Esophagus (tissue), 2 donors: Measurements from ENCODE around the gene STARD9. TPM values are rescaled to one million over a fixed set of nuclear protein-coding genes. Genes with fewer than 3 reads are reported as not detected.

ENCODE experiments used
- H3K27ac ChIP-seq, 2 donors: one replicate each; pipeline ENCODE4 v1.5.1; 2013; ENCODE audit warnings: low read depth in 2 of 2, mild to moderate bottlenecking in 2 of 2, inconsistent platforms in 1 of 2, low read length in 1 of 2, moderate library complexity in 1 of 2
- H3K27me3 ChIP-seq, 2 donors: one replicate each; pipeline ENCODE4 v1.6.1; 2013; ENCODE audit warnings: low read length in 2 of 2, control low read depth in 1 of 2, mild to moderate bottlenecking in 1 of 2; ENCODE audit not compliant: insufficient read depth in 2 of 2, control insufficient read depth in 1 of 2
- H3K36me3 ChIP-seq, 2 donors: one replicate each; pipeline ENCODE4 v1.6.1; 2013; ENCODE audit warnings: low read length in 1 of 2; ENCODE audit not compliant: control insufficient read depth in 2 of 2, insufficient read depth in 2 of 2
- H3K4me1 ChIP-seq, 2 donors: one replicate each; pipeline ENCODE4 v1.6.1; 2013; ENCODE audit warnings: low read length in 1 of 2; ENCODE audit not compliant: control insufficient read depth in 2 of 2, insufficient read depth in 2 of 2
- H3K4me3 ChIP-seq, 2 donors: one replicate each; pipeline ENCODE4 v1.5.1; 2013; ENCODE audit warnings: low read length in 2 of 2, mild to moderate bottlenecking in 2 of 2, low read depth in 1 of 2, moderate library complexity in 1 of 2
- H3K9me3 ChIP-seq, 2 donors: one replicate each; pipeline ENCODE4 v1.6.1; 2013; ENCODE audit warnings: mild to moderate bottlenecking in 2 of 2, low read depth in 1 of 2, low read length in 1 of 2, moderate library complexity in 1 of 2; ENCODE audit not compliant: control insufficient read depth in 2 of 2, insufficient read depth in 1 of 2
- WGBS, 2 donors: extraction: QIAGEN DNeasy Blood & Tissue Kit; methylation state at CpG; one replicate each; pipeline ENCODE4 v1.1.7; 2013; 5-methylcytosine and 5-hydroxymethylcytosine counted together
- polyA plus RNA-seq, 2 donors: library from polyadenylated mRNA; stranded (reverse); fragments of 200-250 nt; gene quantifications; one replicate each; pipeline ENCODE4 v1.2.3, GENCODE V29; 2013
- donor health status: healthy with polysubstance abuse.
- donor health status: Bipolar disorder and iron deficiency.

The STARD9 gene
- polyA plus RNA-seq, 2 donors, result 2.2 to 5.7 TPM

GRCh38 chr15:42603978-42604377, 28.6 kb downstream of the STARD9 start:
- no peaks in the 10 kb centered on the region for H3K27me3 ChIP-seq
- H3K4me1 ChIP-seq, result no peaks in the 10 kb centered on the region
- 86 to 91% methylated on average over 2 of the region's 2 CpGs for WGBS, 2 donors
- H3K9me3 ChIP-seq, result no peaks in the 10 kb centered on the region
- H3K36me3 ChIP-seq, result no peaks in the 10 kb centered on the region
- H3K4me3 ChIP-seq, result no peak overlapping the region
- no peak overlapping the region for H3K27ac ChIP-seq

GRCh38 chr15:42604894-42605744, 29.7 kb downstream of the STARD9 start:
- no peaks in the 10 kb centered on the region for H3K27me3 ChIP-seq
- no peaks in the 10 kb centered on the region for H3K4me1 ChIP-seq
- WGBS, 2 donors, result 57 to 62% methylated on average over 8 of the region's 8 CpGs
- no peaks in the 10 kb centered on the region for H3K36me3 ChIP-seq
- no peak overlapping the region for H3K27ac ChIP-seq
- H3K9me3 ChIP-seq, result no peaks in the 10 kb centered on the region
- H3K4me3 ChIP-seq, result no peak overlapping the region

- no peaks in the 10 kb centered on the region for H3K36me3 ChIP-seq
- no peaks in the 10 kb centered on the region for H3K27me3 ChIP-seq
- H3K9me3 ChIP-seq, result no peaks in the 10 kb centered on the region
- 64 to 74% methylated on average over 3 of the region's 3 CpGs for WGBS, 2 donors
- H3K4me3 ChIP-seq, result no peak overlapping the region
- H3K4me1 ChIP-seq, result no peaks in the 10 kb centered on the region
- H3K27ac ChIP-seq, result no peak overlapping the region
Measured at GRCh38 chr15:42605796-42606195, 30.4 kb downstream of the STARD9 start.

GRCh38 chr15:42608110-42608531, 32.7 kb downstream of the STARD9 start:
- H3K9me3 ChIP-seq, result no peaks in the 10 kb centered on the region
- H3K4me1 ChIP-seq, result no peaks in the 10 kb centered on the region
- no peak overlapping the region for H3K4me3 ChIP-seq
- H3K27me3 ChIP-seq, result no peaks in the 10 kb centered on the region
- no peak overlapping the region for H3K27ac ChIP-seq
- peaks cover 0 to 3% of the 10 kb centered on the region in 2 donors for H3K36me3 ChIP-seq
- 61 to 62% methylated on average over 4 of the region's 4 CpGs for WGBS, 2 donors

GRCh38 chr15:42608752-42609488, 33.5 kb downstream of the STARD9 start:
- Histone ChIP-seq H3K27me3 (no peaks in the 10 kb centered on the region), H3K27ac (no peak overlapping the region), H3K4me1 (no peaks in the 10 kb centered on the region), H3K4me3 (no peak overlapping the region), H3K36me3 (peaks cover 0 to 3% of the 10 kb centered on the region in 2 donors), H3K9me3 (no peaks in the 10 kb centered on the region)
- 67% methylated on average over 7 of the region's 7 CpGs for WGBS, 2 donors

- no peak overlapping the region for H3K27ac ChIP-seq
- no peak overlapping the region for H3K4me3 ChIP-seq
- peaks cover 0 to 3% of the 10 kb centered on the region in 2 donors for H3K36me3 ChIP-seq
- no peaks in the 10 kb centered on the region for H3K27me3 ChIP-seq
- WGBS, 2 donors, result 70 to 83% methylated on average over 1 of the region's 1 CpG
- no peaks in the 10 kb centered on the region for H3K9me3 ChIP-seq
- H3K4me1 ChIP-seq, result no peaks in the 10 kb centered on the region
Measured at GRCh38 chr15:42611532-42611931, 36.1 kb downstream of the STARD9 start.

- Histone ChIP-seq H3K27ac (no peak overlapping the region), H3K4me1 (no peaks in the 10 kb centered on the region), H3K36me3 (peaks cover 0 to 3% of the 10 kb centered on the region in 2 donors), H3K27me3 (no peaks in the 10 kb centered on the region), H3K9me3 (no peaks in the 10 kb centered on the region), H3K4me3 (no peak overlapping the region)
- WGBS, 2 donors, result 84 to 86% methylated on average over 8 of the region's 8 CpGs
Measured at GRCh38 chr15:42612367-42612912, 37.0 kb downstream of the STARD9 start.

- Histone ChIP-seq H3K9me3 (no peaks in the 10 kb centered on the region), H3K36me3 (peaks cover 0 to 3% of the 10 kb centered on the region in 2 donors), H3K27ac (no peak overlapping the region), H3K4me1 (no peaks in the 10 kb centered on the region), H3K4me3 (no peak overlapping the region), H3K27me3 (no peaks in the 10 kb centered on the region)
- WGBS, 2 donors, result 34 to 37% methylated on average over 2 of the region's 2 CpGs
Measured at GRCh38 chr15:42616107-42616506, 40.7 kb downstream of the STARD9 start.

GRCh38 chr15:42619656-42620371, 44.4 kb downstream of the STARD9 start:
- Histone ChIP-seq H3K4me1 (no peaks in the 10 kb centered on the region), H3K4me3 (no peak overlapping the region), H3K36me3 (no peaks in the 10 kb centered on the region), H3K27me3 (no peaks in the 10 kb centered on the region), H3K9me3 (no peaks in the 10 kb centered on the region), H3K27ac (no peak overlapping the region)
- WGBS, 2 donors, result 87 to 92% methylated on average over 4 of the region's 4 CpGs
